22Rv1 (cell line): Measurements from ENCODE around the gene AMER1.

Source experiments
- H3K27ac ChIP-seq: fragments of 450-650 bp; 2 replicates; pipeline ENCODE4 v1.5.1; 2017
- ZFX ChIP-seq: fragments of 450-650 bp; IDR thresholded peaks from 2 replicates; pipeline ENCODE4 v1.6.1; 2017; ENCODE audit warnings: antibody characterized with exemption, borderline replicate concordance
- TF ChIP-seq, protein P1 (sequence below): fragments of 450-650 bp; IDR thresholded peaks from 2 replicates; pipeline ENCODE4 v1.5.1; 2017; ENCODE audit warnings: mild to moderate bottlenecking

The AMER1 gene

DNA sequence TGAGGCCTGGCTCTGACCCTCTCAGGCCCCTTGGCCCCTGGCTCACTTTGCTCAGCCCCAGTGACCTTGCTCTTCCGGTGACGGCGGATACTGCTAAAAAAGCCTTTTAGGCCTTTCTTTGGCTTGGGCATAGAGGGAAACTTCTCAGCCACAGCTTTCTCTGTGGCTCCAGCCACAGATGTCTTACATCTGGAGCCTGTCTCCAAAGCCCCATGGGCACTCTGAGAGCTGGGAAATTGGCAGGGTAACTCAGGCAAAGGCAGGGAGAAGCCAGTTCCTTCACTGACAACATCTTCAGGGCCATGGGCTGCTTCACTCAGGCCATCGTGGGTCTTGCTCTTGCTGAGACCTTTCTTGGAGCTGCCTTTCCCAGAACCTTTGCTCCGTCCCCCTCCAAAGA lies 12.8 kb downstream of the AMER1 start:
- H3K27ac ChIP-seq = no peak overlapping the region
- no peak for TF ChIP-seq ZFX
- TF ChIP-seq, protein P1, sequence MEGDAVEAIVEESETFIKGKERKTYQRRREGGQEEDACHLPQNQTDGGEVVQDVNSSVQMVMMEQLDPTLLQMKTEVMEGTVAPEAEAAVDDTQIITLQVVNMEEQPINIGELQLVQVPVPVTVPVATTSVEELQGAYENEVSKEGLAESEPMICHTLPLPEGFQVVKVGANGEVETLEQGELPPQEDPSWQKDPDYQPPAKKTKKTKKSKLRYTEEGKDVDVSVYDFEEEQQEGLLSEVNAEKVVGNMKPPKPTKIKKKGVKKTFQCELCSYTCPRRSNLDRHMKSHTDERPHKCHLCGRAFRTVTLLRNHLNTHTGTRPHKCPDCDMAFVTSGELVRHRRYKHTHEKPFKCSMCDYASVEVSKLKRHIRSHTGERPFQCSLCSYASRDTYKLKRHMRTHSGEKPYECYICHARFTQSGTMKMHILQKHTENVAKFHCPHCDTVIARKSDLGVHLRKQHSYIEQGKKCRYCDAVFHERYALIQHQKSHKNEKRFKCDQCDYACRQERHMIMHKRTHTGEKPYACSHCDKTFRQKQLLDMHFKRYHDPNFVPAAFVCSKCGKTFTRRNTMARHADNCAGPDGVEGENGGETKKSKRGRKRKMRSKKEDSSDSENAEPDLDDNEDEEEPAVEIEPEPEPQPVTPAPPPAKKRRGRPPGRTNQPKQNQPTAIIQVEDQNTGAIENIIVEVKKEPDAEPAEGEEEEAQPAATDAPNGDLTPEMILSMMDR = no peak

DNA sequence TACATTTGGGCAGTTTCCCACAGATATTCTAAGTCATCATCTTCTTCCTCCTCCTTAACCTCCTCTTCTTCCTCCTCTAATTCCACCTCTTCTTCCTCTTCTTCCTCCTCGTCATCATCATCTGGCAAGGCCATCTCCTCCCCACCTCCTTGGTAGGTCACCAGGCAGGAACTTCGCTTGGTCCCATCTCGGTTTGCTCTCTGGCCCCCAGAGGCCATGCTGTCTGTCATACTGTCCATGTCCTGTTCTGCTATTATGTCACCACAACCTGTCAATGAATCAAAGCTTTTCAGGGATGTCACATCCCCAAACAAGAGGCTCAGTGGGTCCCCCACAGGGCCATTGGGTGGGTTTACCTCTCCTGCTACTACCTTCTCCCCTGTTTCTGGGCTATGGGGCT lies 13.5 kb downstream of the AMER1 start:
- no peak overlapping the region for H3K27ac ChIP-seq
- TF ChIP-seq, protein P1 = no peak
- TF ChIP-seq ZFX = no peak

- H3K27ac ChIP-seq = no peak overlapping the region
- TF ChIP-seq ZFX = no peak
- TF ChIP-seq, protein P1 = no peak
Observed at GRCh38 chrX:64191281-64192010, 14.1 kb downstream of the AMER1 start.

DNA sequence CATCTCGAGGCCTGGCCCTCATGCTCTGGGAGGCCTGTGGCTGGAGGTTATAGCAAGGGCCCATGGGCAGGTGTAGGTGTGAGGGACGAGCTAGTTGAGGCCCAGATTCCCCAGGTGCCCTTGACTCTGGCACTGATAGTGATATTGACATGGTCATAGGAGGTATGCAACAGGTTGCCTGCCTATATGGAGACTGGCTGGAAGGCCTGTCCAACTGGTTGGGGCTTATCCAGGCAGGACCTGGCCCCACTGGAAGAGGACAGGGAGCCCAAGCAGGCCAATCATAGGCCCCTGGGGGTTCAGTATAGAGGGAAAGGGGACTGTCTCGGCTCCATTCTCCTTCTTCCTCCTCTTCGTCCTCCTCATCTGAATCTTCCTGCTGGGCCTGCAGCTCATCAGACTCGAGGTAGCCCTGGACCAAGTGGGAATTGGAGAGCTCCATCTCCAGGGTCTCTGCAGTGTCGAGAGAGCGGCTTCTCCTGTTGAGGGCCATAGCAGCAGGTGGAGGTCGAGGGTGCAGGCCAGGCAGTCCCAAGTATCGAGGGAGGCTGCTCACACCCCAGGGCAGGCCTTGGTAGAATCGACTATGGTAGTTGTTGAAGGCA lies 15.3 kb downstream of the AMER1 start:
- H3K27ac ChIP-seq = no peak overlapping the region
- TF ChIP-seq, protein P1 = no peak
- TF ChIP-seq ZFX = no peak

- no peak overlapping the region for H3K27ac ChIP-seq
Observed at GRCh38 chrX:64188901-64189300, 16.6 kb downstream of the AMER1 start.

GRCh38 chrX:64187762-64188150 lies 17.8 kb downstream of the AMER1 start:
- no peak overlapping the region for H3K27ac ChIP-seq
- TF ChIP-seq ZFX = no peak
- TF ChIP-seq, protein P1 = no peak

More at GRCh38 chrX:64188901-64189300, 16.6 kb downstream of the AMER1 start:
- TF ChIP-seq, protein P1 = no peak
- TF ChIP-seq ZFX = no peak

- TF ChIP-seq, protein P1 = no peak
- no peak for TF ChIP-seq ZFX
Observed at GRCh38 chrX:64186974-64187761, 18.3 kb downstream of the AMER1 start.

More at GRCh38 chrX:64186974-64187761, 18.3 kb downstream of the AMER1 start:
- no peak overlapping the region for H3K27ac ChIP-seq
